Uterus (tissue), 4 donors: Measurements from ENCODE around the gene ARHGAP9. TPM values are rescaled to one million over a fixed set of nuclear protein-coding genes. Genes with fewer than 3 reads are reported as not detected.

Experiments used
- DNase-seq, 2 donors: peaks; one replicate each; pipeline ENCODE4 v3.0.0-alpha.2; 2019 to 2020
- H3K27ac ChIP-seq, 2 donors: fragments of 200-600 bp; sonication (generic); 1 replicate in 1 of 2; 2 replicates in 1 of 2; pipeline ENCODE4 v1.5.1; 2016 to 2018
- H3K27me3 ChIP-seq, 2 donors: fragments of 200-600 bp; sonication (generic); one replicate each; pipeline ENCODE4 v1.5.1; 2018 to 2019; ENCODE audit warnings: control low read depth in 1 of 2
- H3K36me3 ChIP-seq, 2 donors: fragments of 200-600 bp; sonication (generic); one replicate each; pipeline ENCODE4 v1.5.1; 2019; ENCODE audit warnings: control low read depth in 1 of 2
- H3K4me1 ChIP-seq, 2 donors: fragments of 200-600 bp; sonication (generic); one replicate each; pipeline ENCODE4 v1.5.1; 2018 to 2019; ENCODE audit warnings: control low read depth in 1 of 2
- H3K4me3 ChIP-seq, 2 donors: fragments of 200-600 bp; sonication (generic); 1 replicate in 1 of 2; 2 replicates in 1 of 2; pipeline ENCODE4 v1.5.1; 2018 to 2019; ENCODE audit warnings: mild to moderate bottlenecking in 1 of 2
- H3K9me3 ChIP-seq, 2 donors: fragments of 200-600 bp; sonication (generic); one replicate each; pipeline ENCODE4 v1.5.1; 2019; ENCODE audit warnings: control low read depth in 1 of 2
- CTCF ChIP-seq, 4 experiments: fragments of 200-600 bp in 2 of 4; fragments of 450-650 bp in 2 of 4; sonication (generic) in 2 of 4; IDR thresholded peaks; one replicate each; pipeline ENCODE4 v1.5.1; 2016 to 2019; ENCODE audit warnings: antibody characterized with exemption in 4 of 4, mild to moderate bottlenecking in 2 of 4, moderate library complexity in 1 of 4
- POLR2A ChIP-seq, 2 donors: fragments of 450-650 bp; IDR thresholded peaks; one replicate each; pipeline ENCODE4 v1.6.1; 2016; ENCODE audit warnings: antibody characterized with exemption in 2 of 2, mild to moderate bottlenecking in 1 of 2, moderate library complexity in 1 of 2
- intact Hi-C: fragments of 100-400 bp; cut with DNase I; formaldehyde crosslinking; loops from one replicate; pipeline ENCODE4 v1.15.1; 2023; ENCODE audit warnings: low total_unique reads
- total RNA-seq, 4 donors: library from RNA; depleted of rRNA in 3 of 4; stranded (reverse); fragments of >200 nt in 3 of 4; gene quantifications; one replicate each; pipeline versions ENCODE4 v1.1.0 to v1.2.4, GENCODE V29; 2014 to 2023
- donor health status: DM: yes; HTN: yes; CAD: no.

Gene ARHGAP9
- total RNA-seq, 4 donors from 2014 or later, result 1.5 to 8.1 (median 3.3) TPM

- DNase-seq, result no peak
Measured at GRCh38 chr12:57438400-57438799, 41.3 kb downstream of the ARHGAP9 start.

GRCh38 chr12:57435293-57435692 is 44.4 kb downstream of the ARHGAP9 start:
- no peak for DNase-seq
- Histone ChIP-seq H3K27ac (no peak overlapping the region), H3K36me3 (no peaks in the 10 kb centered on the region), H3K27me3 (no peaks in the 10 kb centered on the region), H3K4me3 (no peak overlapping the region), H3K4me1 (no peaks in the 10 kb centered on the region), H3K9me3 (no peaks in the 10 kb centered on the region)
- intact Hi-C loops, result no loop called here
- no peak for TF ChIP-seq POLR2A (IDR thresholded peaks at IDR 0.05)
- no peak for TF ChIP-seq CTCF (IDR thresholded peaks at IDR 0.05)

More at GRCh38 chr12:57438400-57438799, 41.3 kb downstream of the ARHGAP9 start:
- intact Hi-C loops, result no loop called here
- no peak overlapping the region for H3K27ac ChIP-seq
- H3K4me1 ChIP-seq, result no peaks in the 10 kb centered on the region
- no peaks in the 10 kb centered on the region for H3K36me3 ChIP-seq
- peaks cover 0 to 3% of the 10 kb centered on the region in 2 donors for H3K9me3 ChIP-seq
- no peak overlapping the region for H3K4me3 ChIP-seq
- TF ChIP-seq POLR2A (IDR thresholded peaks at IDR 0.05), result no peak
- TF ChIP-seq CTCF (IDR thresholded peaks at IDR 0.05), result no peak
- no peaks in the 10 kb centered on the region for H3K27me3 ChIP-seq

GRCh38 chr12:57434517-57435223 is 45.0 kb downstream of the ARHGAP9 start, which contains the start of gene INHBC:
TSS of gene INHBC (plus strand) at chr12:57434784. CDS start at chr12:57434887, 103 bp downstream.
- Histone ChIP-seq H3K4me3 (no peak within 1 kb of the TSS), H3K4me1 (no peaks in the 10 kb centered on the region), H3K36me3 (no peaks in the 10 kb centered on the region), H3K27me3 (no peaks in the 10 kb centered on the region), H3K27ac (no peak within 1 kb of the TSS), H3K9me3 (no peaks in the 10 kb centered on the region)
- intact Hi-C loops, result no loop called here
- DNase-seq, result peak in 1 of 2 donors; percentile 8
- TF ChIP-seq CTCF (IDR thresholded peaks at IDR 0.05), result no peak
- no peak for TF ChIP-seq POLR2A (IDR thresholded peaks at IDR 0.05)

- Histone ChIP-seq H3K9me3 (no peaks in the 10 kb centered on the region), H3K27me3 (no peaks in the 10 kb centered on the region), H3K4me3 (no peak overlapping the region), H3K36me3 (no peaks in the 10 kb centered on the region), H3K27ac (no peak overlapping the region), H3K4me1 (peaks cover 0 to 9% of the 10 kb centered on the region in 2 donors)
- TF ChIP-seq POLR2A (IDR thresholded peaks at IDR 0.05) (no peak), CTCF (IDR thresholded peaks at IDR 0.05) (no peak)
- no peak for DNase-seq
- intact Hi-C loops, result no loop called here
Measured at GRCh38 chr12:57433370-57433769, 46.3 kb downstream of the ARHGAP9 start.

- DNase-seq, result no peak
- Histone ChIP-seq H3K36me3 (no peaks in the 10 kb centered on the region), H3K9me3 (no peaks in the 10 kb centered on the region), H3K27ac (peak overlapping the region; percentile 94 to 96), H3K4me3 (peak overlapping the region in 1 of 2 donors; percentile 64), H3K27me3 (no peaks in the 10 kb centered on the region), H3K4me1 (peaks cover 0 to 9% of the 10 kb centered on the region in 2 donors)
- intact Hi-C loops, result no loop called here
- TF ChIP-seq CTCF (IDR thresholded peaks at IDR 0.05) (no peak), POLR2A (IDR thresholded peaks at IDR 0.05) (no peak)
Measured at GRCh38 chr12:57431654-57432188, 47.9 kb downstream of the ARHGAP9 start.
